ENCODE data around the gene TOP1.
A peak's percentile ranks its signal among the peaks of the same experiment; 100 is the strongest.

Gene TOP1

DNA sequence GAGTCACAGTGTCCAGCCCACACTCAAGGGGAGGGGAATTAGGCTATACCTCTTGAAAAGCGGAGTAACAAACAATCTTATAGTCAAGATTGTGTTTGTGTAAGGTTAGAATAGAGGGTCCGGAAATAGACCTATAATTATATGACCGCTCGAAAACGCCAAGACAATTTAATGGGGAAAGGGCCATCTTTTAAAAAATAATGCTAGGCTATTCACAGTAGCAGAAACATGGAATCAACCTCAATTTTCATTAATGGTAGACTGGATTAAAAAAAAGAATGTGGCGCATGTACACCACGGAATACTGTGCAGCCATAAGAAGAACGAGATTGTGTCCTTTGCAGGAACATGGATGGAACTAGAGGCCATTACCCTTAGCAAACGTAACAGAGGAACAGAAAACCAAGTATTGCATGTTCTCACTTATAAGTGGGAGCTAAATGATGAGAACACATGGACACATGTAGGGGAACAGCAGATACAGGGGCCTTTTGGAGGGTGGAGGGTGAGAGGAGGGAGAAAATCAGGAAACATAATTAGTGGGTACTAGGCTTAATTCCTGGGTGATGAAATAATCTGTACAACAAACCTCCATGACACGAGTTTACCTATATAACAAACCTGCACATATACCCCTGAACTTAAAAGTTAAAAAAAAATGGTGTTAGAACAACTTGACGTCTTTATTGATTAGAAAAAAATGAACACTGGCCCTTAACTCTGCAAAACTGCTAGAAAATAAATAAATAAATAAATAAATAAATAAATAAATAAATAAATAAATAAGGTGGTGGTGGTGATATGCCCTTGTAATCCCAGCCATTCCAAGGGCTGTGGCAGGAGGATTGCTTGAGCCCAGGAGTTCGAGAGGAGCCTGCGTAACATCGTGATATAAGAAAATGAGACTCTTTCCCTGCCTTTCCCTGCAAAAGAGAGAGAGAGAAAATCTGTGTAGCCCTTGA, 30.3 kb downstream of the TOP1 start:
- DNase-seq (ENCODE audit: low read depth): no peak

GRCh38 chr20:41061155-41061554, 32.5 kb downstream of the TOP1 start:
- no peak for DNase-seq (ENCODE audit: low read depth)

GRCh38 chr20:41063442-41063841, 34.8 kb downstream of the TOP1 start:
- no peak for DNase-seq (ENCODE audit: low read depth)

DNA sequence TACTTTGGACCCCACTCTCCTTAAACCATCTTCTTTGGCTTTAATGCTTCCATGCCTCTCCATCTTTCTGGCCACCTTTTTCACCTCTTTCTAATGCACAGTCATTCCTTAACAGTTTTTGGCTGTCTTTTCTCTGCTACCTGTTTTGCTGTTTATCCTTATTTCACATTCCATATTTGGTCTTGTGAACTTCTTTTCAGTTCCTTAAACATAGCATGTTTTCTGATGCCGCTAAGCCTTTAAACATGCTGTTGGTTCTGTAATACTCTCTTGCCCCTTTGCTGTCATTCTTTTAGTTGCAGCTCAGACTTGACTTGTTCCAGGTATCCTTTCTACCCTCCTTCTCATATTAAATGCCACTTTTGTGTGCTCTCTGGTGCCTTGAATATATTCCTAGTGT, 35.8 kb downstream of the TOP1 start:
- no peak for DNase-seq (ENCODE audit: low read depth)

DNA sequence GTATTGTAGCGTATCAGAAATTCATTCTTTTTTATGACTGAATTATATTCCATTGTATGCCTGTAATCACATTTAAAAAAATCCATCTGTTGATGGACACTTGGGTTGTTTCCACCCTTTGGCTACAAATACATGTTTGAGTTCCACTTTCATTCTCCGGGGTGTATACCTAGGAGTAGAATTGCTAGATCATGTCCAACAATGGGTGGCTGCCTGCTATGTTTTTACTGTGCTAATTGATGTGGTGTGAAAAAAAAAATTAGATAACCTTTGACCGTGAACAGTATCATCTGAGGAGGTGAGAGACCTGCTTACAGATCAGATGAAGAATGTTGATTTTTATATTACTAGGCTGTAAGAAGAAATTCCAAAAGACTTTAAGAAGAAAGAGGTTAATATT, 37.1 kb downstream of the TOP1 start:
- no peak for DNase-seq (ENCODE audit: low read depth)

- DNase-seq (ENCODE audit: low read depth): no peak
Observed at GRCh38 chr20:41068806-41069205, 40.2 kb downstream of the TOP1 start.

- peak; percentile 77 for DNase-seq (ENCODE audit: low read depth)
Observed at GRCh38 chr20:41072190-41072863, 43.7 kb downstream of the TOP1 start.

- no peak for DNase-seq (ENCODE audit: low read depth)
Observed at GRCh38 chr20:41072915-41073314, 44.3 kb downstream of the TOP1 start.

- DNase-seq (ENCODE audit: low read depth): no peak
Observed at GRCh38 chr20:41074441-41074840, 45.8 kb downstream of the TOP1 start.

GRCh38 chr20:41076776-41077175, 48.2 kb downstream of the TOP1 start:
- no peak for DNase-seq (ENCODE audit: low read depth)

DNA sequence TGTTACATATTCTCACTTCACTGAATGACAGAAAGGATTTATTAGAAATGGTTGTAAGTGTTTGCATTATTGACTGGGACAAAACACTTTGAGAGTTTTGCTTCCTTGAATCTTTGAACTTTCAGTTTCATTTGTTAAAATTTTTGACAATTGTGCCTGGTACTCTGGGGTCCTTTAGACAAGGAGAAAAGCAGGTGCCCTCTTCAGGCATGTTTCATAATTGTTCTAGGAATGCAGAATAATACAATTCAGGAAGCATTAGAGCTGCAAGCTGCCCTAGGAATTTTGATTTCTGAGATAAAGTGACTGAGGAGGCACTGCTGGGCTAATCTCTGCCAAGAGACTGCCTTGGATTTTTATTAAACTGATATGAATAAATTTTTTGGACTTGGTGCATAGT, 49.7 kb downstream of the TOP1 start:
- peak; percentile 47 for DNase-seq (ENCODE audit: low read depth)

DNA sequence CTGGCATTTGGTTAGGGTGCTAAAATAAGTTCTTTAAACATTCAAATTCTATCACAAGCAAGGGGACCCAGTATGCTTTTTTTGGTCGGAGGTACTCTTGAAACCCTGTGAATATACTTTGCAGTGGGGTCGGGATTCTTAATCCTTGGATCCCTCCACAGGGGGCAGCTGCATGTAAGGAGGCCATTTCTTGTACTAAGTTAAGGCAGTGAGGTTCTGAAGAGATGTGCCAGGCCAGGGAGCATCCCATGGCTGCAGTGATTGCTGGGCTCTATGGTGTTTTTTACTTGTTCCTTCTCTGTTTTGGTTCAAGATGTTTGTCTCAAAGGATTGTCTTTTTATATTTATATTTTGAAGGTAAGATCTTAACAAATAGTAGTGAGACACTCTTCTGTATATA, 50.4 kb downstream of the TOP1 start:
- no peak for DNase-seq (ENCODE audit: low read depth)

DNA sequence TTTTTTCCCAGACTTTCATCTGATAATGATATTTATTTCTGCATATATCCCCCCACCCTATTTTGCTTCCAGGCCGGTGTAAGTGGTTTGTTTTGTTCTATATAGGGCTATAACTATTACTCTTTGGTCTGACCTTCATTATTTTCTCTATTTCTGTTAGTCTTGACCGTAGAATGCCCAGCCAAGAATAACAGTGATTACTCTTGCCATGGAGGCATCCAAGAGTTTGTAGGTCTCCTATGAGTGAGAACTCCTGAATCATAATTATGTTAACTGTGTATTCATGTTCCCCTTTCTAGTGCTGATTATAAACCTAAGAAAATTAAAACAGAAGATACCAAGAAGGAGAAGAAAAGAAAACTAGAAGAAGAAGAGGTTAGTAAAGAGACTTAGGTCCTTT, 52.2 kb downstream of the TOP1 start:
- no peak for DNase-seq (ENCODE audit: low read depth)

- peak; percentile 77 for DNase-seq (ENCODE audit: low read depth)
Observed at GRCh38 chr20:41081276-41081814, 52.7 kb downstream of the TOP1 start.

- DNase-seq (ENCODE audit: low read depth): no peak
Observed at GRCh38 chr20:41082306-41082705, 53.7 kb downstream of the TOP1 start.

- DNase-seq (ENCODE audit: low read depth): no peak
Observed at GRCh38 chr20:41085606-41086005, 57.0 kb downstream of the TOP1 start.

- DNase-seq (ENCODE audit: low read depth): no peak
Observed at GRCh38 chr20:41086402-41087324, 58.0 kb downstream of the TOP1 start.

DNA sequence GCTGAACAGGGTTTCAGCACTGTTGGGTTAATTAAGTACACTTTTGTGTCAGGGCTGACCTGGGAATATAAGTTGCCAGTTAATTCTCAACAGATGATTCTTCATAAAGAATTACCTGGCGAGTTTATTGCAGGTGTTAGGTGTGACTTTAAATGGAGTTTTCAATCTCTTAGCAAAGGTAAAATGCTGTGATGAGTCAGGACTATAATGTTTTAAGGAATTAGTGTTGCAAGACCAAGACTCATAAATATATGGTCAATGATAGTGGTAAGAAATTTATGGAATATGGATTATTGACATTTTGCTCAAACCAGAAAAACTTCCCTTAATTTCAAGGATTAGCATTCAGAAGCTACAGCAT, 58.7 kb downstream of the TOP1 start:
- DNase-seq (ENCODE audit: low read depth): no peak

- DNase-seq (ENCODE audit: low read depth): no peak
Observed at GRCh38 chr20:41087777-41088176, 59.2 kb downstream of the TOP1 start.

- DNase-seq (ENCODE audit: low read depth): no peak
Observed at GRCh38 chr20:41089555-41089954, 60.9 kb downstream of the TOP1 start.

DNA sequence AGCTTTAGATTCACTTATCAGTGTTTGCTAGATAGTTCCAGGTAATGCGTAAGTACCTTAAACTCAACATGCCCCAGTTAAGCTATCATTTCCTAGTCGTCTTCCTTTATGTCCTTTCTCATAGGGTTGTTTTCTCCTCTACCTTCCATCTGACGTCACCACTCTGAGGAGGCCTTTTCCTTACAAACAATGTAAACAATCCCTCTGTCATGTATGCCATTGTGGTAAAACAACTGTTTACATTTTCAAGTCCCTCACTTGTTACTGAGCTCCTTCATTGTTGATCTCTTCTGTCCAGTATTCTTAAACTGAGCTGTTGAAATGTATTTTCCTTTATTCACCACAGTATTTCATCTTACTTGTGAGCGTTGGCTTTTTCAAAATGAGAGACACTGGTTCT, 63.3 kb downstream of the TOP1 start:
- DNase-seq (ENCODE audit: low read depth): peak; percentile 28

All from fibroblast of gingiva (primary cell).